HEK293 (cell line): ENCODE data around the gene CRMP1.

Experiments
- CTCF ChIA-PET: fragments of 350-600 bp; formaldehyde crosslinking; extraction: SDS; loops from one replicate; lab custom pipeline; 2021; ENCODE audit warnings: antibody characterized with exemption; lab: Yijun Ruan, JAX
- POLR2A ChIA-PET: fragments of 300-600 bp; formaldehyde crosslinking; extraction: SDS; loops from one replicate; lab custom pipeline; 2020; ENCODE audit warnings: antibody characterized with exemption, inconsistent platforms; lab: Yijun Ruan, JAX
- H3K27ac ChIP-seq: fragments of 200-500 bp; sonication (Bioruptor generic); 2 replicates; pipeline ENCODE4 v1.5.1; 2014; ENCODE audit warnings: low read depth, low read length, control low read depth, inconsistent platforms; ENCODE audit errors: extremely low read depth
- H3K36me3 ChIP-seq, 2 experiments: fragments of 200-500 bp in 1 of 2; sonication (Bioruptor generic) in 1 of 2; 1 replicate in 1 of 2; 2 replicates in 1 of 2; pipeline ENCODE4 v1.5.1; 2014 to 2017; ENCODE audit warnings: inconsistent platforms in 2 of 2, low read length in 2 of 2; ENCODE audit not compliant: control insufficient read depth in 2 of 2, insufficient read depth in 1 of 2
- H3K4me1 ChIP-seq: fragments of 200-500 bp; sonication (Bioruptor generic); 2 replicates; pipeline ENCODE4 v1.5.1; 2014; ENCODE audit warnings: mild to moderate bottlenecking, low read length, inconsistent platforms; ENCODE audit not compliant: control insufficient read depth, insufficient read depth
- H3K4me3 ChIP-seq: 2 replicates; pipeline ENCODE4 v1.5.1; 2011; ENCODE audit warnings: low read depth, mild to moderate bottlenecking, control low read depth, low read length, moderate library complexity
- H3K9me3 ChIP-seq: fragments of 200-500 bp; sonication (Bioruptor generic); 2 replicates; pipeline ENCODE4 v1.5.1; 2014; ENCODE audit warnings: low read depth, low read length, inconsistent platforms; ENCODE audit not compliant: control insufficient read depth, insufficient read depth
- AEBP2 ChIP-seq: fragments of 450-650 bp; formaldehyde crosslinking; IDR thresholded peaks from 2 replicates; pipeline ENCODE4 v1.5.1; 2016; ENCODE audit warnings: missing biosample characterization, missing genetic modification characterization, borderline replicate concordance
- KLF17 ChIP-seq: fragments of 450-650 bp; formaldehyde crosslinking; IDR thresholded peaks from 2 replicates; pipeline ENCODE4 v1.5.1; 2016; ENCODE audit warnings: missing biosample characterization, missing genetic modification characterization
- MYNN ChIP-seq: fragments of 450-650 bp; formaldehyde crosslinking; IDR thresholded peaks from 2 replicates; pipeline ENCODE4 v1.5.1; 2016; ENCODE audit warnings: missing biosample characterization, missing genetic modification characterization, borderline replicate concordance
- SALL2 ChIP-seq: fragments of 450-650 bp; formaldehyde crosslinking; IDR thresholded peaks from 2 replicates; pipeline ENCODE4 v1.5.0; 2017; ENCODE audit warnings: missing biosample characterization, mild to moderate bottlenecking, missing genetic modification characterization, borderline replicate concordance
- SCRT2 ChIP-seq: fragments of 450-650 bp; formaldehyde crosslinking; IDR thresholded peaks from 2 replicates; pipeline ENCODE4 v1.5.1; 2016; ENCODE audit warnings: missing biosample characterization, missing genetic modification characterization
- ZBTB49 ChIP-seq: fragments of 450-650 bp; formaldehyde crosslinking; IDR thresholded peaks from 2 replicates; pipeline ENCODE4 v1.5.1; 2016; ENCODE audit warnings: missing biosample characterization, missing genetic modification characterization, low read depth
- ZEB2 ChIP-seq: fragments of 450-650 bp; formaldehyde crosslinking; IDR thresholded peaks from 2 replicates; pipeline ENCODE4 v1.5.1; 2016; ENCODE audit warnings: missing biosample characterization, missing genetic modification characterization
- ZNF10 ChIP-seq: fragments of 450-650 bp; formaldehyde crosslinking; IDR thresholded peaks from 2 replicates; pipeline ENCODE4 v1.5.1; 2017; ENCODE audit warnings: missing biosample characterization, missing genetic modification characterization
- ZNF112 ChIP-seq: fragments of 450-650 bp; formaldehyde crosslinking; IDR thresholded peaks from 2 replicates; pipeline ENCODE4 v1.5.0; 2017; ENCODE audit warnings: missing biosample characterization, missing genetic modification characterization
- ZNF148 ChIP-seq: fragments of 450-650 bp; formaldehyde crosslinking; IDR thresholded peaks from 2 replicates; pipeline ENCODE4 v1.5.0; 2017; ENCODE audit warnings: missing biosample characterization, missing genetic modification characterization, borderline replicate concordance
- ZNF19 ChIP-seq: fragments of 450-650 bp; formaldehyde crosslinking; IDR thresholded peaks from 2 replicates; pipeline ENCODE4; 2016; ENCODE audit warnings: missing biosample characterization, missing genetic modification characterization, low read depth
- ZNF23 ChIP-seq: fragments of 450-650 bp; formaldehyde crosslinking; IDR thresholded peaks from 2 replicates; pipeline ENCODE4 v1.5.1; 2016; ENCODE audit warnings: missing biosample characterization, missing genetic modification characterization, borderline replicate concordance
- ZNF266 ChIP-seq: fragments of 450-650 bp; formaldehyde crosslinking; IDR thresholded peaks from 2 replicates; pipeline ENCODE4 v1.5.1; 2016; ENCODE audit warnings: missing biosample characterization, missing genetic modification characterization, low read depth
- ZNF280C ChIP-seq: fragments of 450-650 bp; formaldehyde crosslinking; IDR thresholded peaks from 2 replicates; pipeline ENCODE4 v1.5.1; 2016; ENCODE audit warnings: missing biosample characterization, missing genetic modification characterization
- ZNF354C ChIP-seq: fragments of 450-650 bp; formaldehyde crosslinking; IDR thresholded peaks from 2 replicates; pipeline ENCODE4 v1.5.1; 2016; ENCODE audit warnings: missing biosample characterization, missing genetic modification characterization, low read depth, borderline replicate concordance
- ZNF391 ChIP-seq: fragments of 450-650 bp; formaldehyde crosslinking; IDR thresholded peaks from 2 replicates; pipeline ENCODE4 v1.5.1; 2016; ENCODE audit warnings: low read depth, missing biosample characterization, missing genetic modification characterization, borderline replicate concordance
- ZNF423 ChIP-seq: fragments of 450-650 bp; formaldehyde crosslinking; IDR thresholded peaks from 2 replicates; pipeline ENCODE4 v1.5.1; 2016; ENCODE audit warnings: missing biosample characterization, missing genetic modification characterization
- ZNF548 ChIP-seq: fragments of 450-650 bp; formaldehyde crosslinking; IDR thresholded peaks from 2 replicates; pipeline ENCODE4 v1.5.1; 2016; ENCODE audit warnings: missing biosample characterization, missing genetic modification characterization
- ZNF701 ChIP-seq: fragments of 450-650 bp; formaldehyde crosslinking; IDR thresholded peaks from 2 replicates; pipeline ENCODE4 v1.5.1; 2016; ENCODE audit warnings: missing biosample characterization, missing genetic modification characterization
- ZNF791 ChIP-seq: fragments of 450-650 bp; formaldehyde crosslinking; IDR thresholded peaks from 2 replicates; pipeline ENCODE4 v1.5.1; 2016; ENCODE audit warnings: missing biosample characterization, missing genetic modification characterization
- ZNF830 ChIP-seq: fragments of 450-650 bp; IDR thresholded peaks from 2 replicates; pipeline ENCODE4 v1.5.0; 2018; ENCODE audit warnings: missing biosample characterization, missing genetic modification characterization, low read depth, mild to moderate bottlenecking, moderate library complexity
- ZNF843 ChIP-seq: fragments of 450-650 bp; formaldehyde crosslinking; IDR thresholded peaks from 2 replicates; pipeline ENCODE4 v1.5.1; 2016; ENCODE audit warnings: missing biosample characterization, missing genetic modification characterization
- ZSCAN18 ChIP-seq: fragments of 450-650 bp; formaldehyde crosslinking; IDR thresholded peaks from 2 replicates; pipeline ENCODE4 v1.5.1; 2016; ENCODE audit warnings: missing biosample characterization, missing genetic modification characterization

The CRMP1 gene

GRCh38 chr4:5912614-5913019 is 19.7 kb upstream of the CRMP1 start:
- H3K27ac ChIP-seq = no peak overlapping the region
- no peaks in the 10 kb centered on the region for H3K36me3 ChIP-seq
- ChIA-PET CTCF (interaction anchor here (0.7 to 0.8 kb wide), 2 partner anchors 38 to 900 kb away, joined by 3 to 4 read pairs; no protein-coding TSS in a partner anchor), POLR2A (no interaction called here)
- H3K4me3 ChIP-seq = no peak overlapping the region
- H3K4me1 ChIP-seq = no peaks in the 10 kb centered on the region
- H3K9me3 ChIP-seq = no peaks in the 10 kb centered on the region
- TF ChIP-seq ZNF843 (tag by site-specific recombination) (no peak), ZNF112 (tag by site-specific recombination) (no peak), ZNF19 (tag by site-specific recombination) (no peak), ZEB2 (tag by site-specific recombination) (no peak), ZNF266 (peak; percentile 100), ZNF423 (tag by site-specific recombination) (no peak), MYNN (tag by site-specific recombination) (no peak), ZBTB49 (no peak), ZSCAN18 (no peak), ZNF23 (tag by site-specific recombination) (no peak), SCRT2 (tag by site-specific recombination) (peak; percentile 52), AEBP2 (tag by site-specific recombination) (no peak), ZNF548 (no peak)
- TF ChIP-seq, all 188 proteins: peak for 2

- ChIA-PET CTCF (no interaction called here), POLR2A (no interaction called here)
- Histone ChIP-seq H3K27ac (no peak overlapping the region), H3K9me3 (no peaks in the 10 kb centered on the region), H3K36me3 (no peaks in the 10 kb centered on the region), H3K4me1 (no peaks in the 10 kb centered on the region), H3K4me3 (no peak overlapping the region)
- TF ChIP-seq ZNF280C (tag by site-specific recombination) (no peak), ZNF701 (tag by site-specific recombination) (no peak), ZNF791 (tag by site-specific recombination) (no peak), ZNF148 (tag by site-specific recombination) (no peak), ZNF10 (tag by site-specific recombination) (no peak), ZNF391 (tag by site-specific recombination) (no peak), SALL2 (tag by site-specific recombination) (no peak), KLF17 (tag by site-specific recombination) (no peak), ZNF354C (no peak), ZNF830 (tag by site-specific recombination) (no peak)
Observed at GRCh38 chr4:5908876-5909427, 16.1 kb upstream of the CRMP1 start.
